H1 (cell line): Measurements from ENCODE around the gene KCNJ18. TPM values are rescaled to one million over a fixed set of nuclear protein-coding genes. Genes with fewer than 3 reads are reported as not detected.
"Not testable (repeated sequence)": the region's sequence is repeated elsewhere in the genome, so short reads cannot be mapped to it uniquely, and the experiment has no call there.

Experiments used
- CTCF ChIA-PET: fragments of 300-600 bp; sonication (Branson Sonifier 250); formaldehyde crosslinking; loops from one replicate; lab custom pipeline; 2021; ENCODE audit not compliant: partially characterized antibody; lab: Charles Lee
- POLR2A ChIA-PET: fragments of 300-600 bp; sonication (Branson Sonifier 250); formaldehyde crosslinking; loops from one replicate; lab custom pipeline; 2021; ENCODE audit warnings: inconsistent platforms; ENCODE audit not compliant: partially characterized antibody; lab: Charles Lee
- DNase-seq, 2 experiments: peaks; one replicate each; pipeline versions ENCODE4 v3.0.0 to v3.0.0-alpha.2; 2010 to 2022; ENCODE audit warnings: low spot score in 2 of 2, low read depth in 1 of 2, mixed read lengths in 1 of 2
- FAIRE-seq: peaks from 2 replicates; lab custom pipeline; 2011; peaks lifted over from hg19 to GRCh38; lab: Jason Lieb, UNC
- H2AFZ ChIP-seq: 2 replicates; pipeline ENCODE4 v1.8.1; 2012; ENCODE audit warnings: low read length, inconsistent platforms
- H2AK5ac ChIP-seq: 2 replicates; pipeline ENCODE4 v1.6.1; 2013; ENCODE audit warnings: low read depth, low read length
- H2BK120ac ChIP-seq: replicated peaks from 2 replicates; pipeline ENCODE3; 2013; ENCODE audit warnings: low read depth, low read length, inconsistent platforms
- H2BK12ac ChIP-seq: 2 replicates; pipeline ENCODE4 v1.6.1; 2013; ENCODE audit warnings: low read depth, low read length
- H2BK15ac ChIP-seq: 2 replicates; pipeline ENCODE4 v1.6.1; 2013; ENCODE audit warnings: low read length
- H2BK20ac ChIP-seq: 2 replicates; pipeline ENCODE4 v1.6.1; 2013; ENCODE audit warnings: low read length
- H2BK5ac ChIP-seq: 2 replicates; pipeline ENCODE4 v1.6.1; 2013; ENCODE audit warnings: low read depth, low read length
- H3K14ac ChIP-seq: 2 replicates; pipeline ENCODE4 v1.6.1; 2013; ENCODE audit warnings: inconsistent platforms; ENCODE audit not compliant: insufficient read length
- H3K18ac ChIP-seq: 2 replicates; pipeline ENCODE4 v1.6.1; 2013; ENCODE audit warnings: low read length; ENCODE audit errors: extremely low read depth
- H3K23ac ChIP-seq: 2 replicates; pipeline ENCODE4 v1.6.1; 2013; ENCODE audit warnings: inconsistent platforms; ENCODE audit not compliant: insufficient read length
- H3K23me2 ChIP-seq: 2 replicates; pipeline ENCODE4 v1.6.1; 2013; ENCODE audit warnings: low read depth, low read length
- H3K27ac ChIP-seq: 2 replicates; pipeline ENCODE4 v1.6.1; 2011; ENCODE audit warnings: low read depth, low read length, inconsistent platforms
- H3K27me3 ChIP-seq, 4 experiments: replicated peaks in 1 of 4; 1 replicate in 1 of 4; 2 replicates in 3 of 4; pipeline versions ENCODE4 v1.6.1 to v1.8.1; 2011 to 2013; ENCODE audit warnings: low read length in 3 of 4, mild to moderate bottlenecking in 3 of 4, inconsistent platforms in 2 of 4, mixed read lengths in 2 of 4, moderate library complexity in 1 of 4; ENCODE audit not compliant: control insufficient read depth in 3 of 4, insufficient read depth in 3 of 4; ENCODE audit errors: extremely low read depth in 1 of 4
- H3K36me3 ChIP-seq, 4 experiments: 2 replicates each; pipeline versions ENCODE4 v1.6.1 to v1.8.1; 2011 to 2013; ENCODE audit warnings: mild to moderate bottlenecking in 4 of 4, low read length in 3 of 4, moderate library complexity in 2 of 4, control low read depth in 1 of 4, inconsistent platforms in 1 of 4; ENCODE audit not compliant: insufficient read depth in 4 of 4, control insufficient read depth in 2 of 4
- H3K4ac ChIP-seq: replicated peaks from 2 replicates; pipeline ENCODE3; 2013; ENCODE audit warnings: low read length, low read depth, mixed read lengths, inconsistent platforms; ENCODE audit not compliant: insufficient read length
- H3K4me1 ChIP-seq, 4 experiments: replicated peaks in 1 of 4; 1 replicate in 1 of 4; 2 replicates in 3 of 4; pipeline versions ENCODE4 v1.6.1 to v1.8.1; 2011 to 2013; ENCODE audit warnings: low read length in 3 of 4, inconsistent platforms in 2 of 4, mixed read lengths in 1 of 4; ENCODE audit not compliant: insufficient read depth in 4 of 4, control insufficient read depth in 3 of 4
- H3K4me2 ChIP-seq, 2 experiments: 2 replicates each; pipeline versions ENCODE4 v1.6.1 to v1.8.1; 2011 to 2013; ENCODE audit warnings: low read depth in 2 of 2, low read length in 2 of 2, control low read depth in 1 of 2, inconsistent platforms in 1 of 2, mild to moderate bottlenecking in 1 of 2; ENCODE audit not compliant: insufficient read depth in 1 of 2
- H3K4me3 ChIP-seq, 4 experiments: fragments of 200-600, 300-600 bp in 1 of 4; sonication (generic), shearing (Covaris generic), sonication (Bioruptor Twin) in 1 of 4; 2 replicates each; pipeline versions ENCODE4 v1.5.1 to v1.8.1; 2011 to 2016; ENCODE audit warnings: low read length in 4 of 4, low read depth in 3 of 4, control low read depth in 2 of 4, inconsistent platforms in 2 of 4, mild to moderate bottlenecking in 2 of 4, mixed read lengths in 1 of 4, moderate library complexity in 1 of 4; ENCODE audit not compliant: insufficient read depth in 2 of 4; ENCODE audit errors: extremely low read depth in 1 of 4
- H3K56ac ChIP-seq: replicated peaks from 2 replicates; pipeline ENCODE3; 2013; ENCODE audit warnings: low read depth, mild to moderate bottlenecking, mixed read lengths, low read length, inconsistent platforms; ENCODE audit not compliant: insufficient read length
- H3K79me1 ChIP-seq: 2 replicates; pipeline ENCODE4 v1.6.1; 2013; ENCODE audit warnings: low read depth, low read length, control low read depth
- H3K79me2 ChIP-seq, 2 experiments: 2 replicates each; pipeline versions ENCODE4 v1.6.1 to v1.8.1; 2012 to 2013; ENCODE audit warnings: low read length in 2 of 2, mild to moderate bottlenecking in 2 of 2, inconsistent platforms in 1 of 2; ENCODE audit not compliant: insufficient read depth in 2 of 2, control insufficient read depth in 1 of 2
- H3K9ac ChIP-seq, 4 experiments: replicated peaks in 1 of 4; 1 replicate in 1 of 4; 2 replicates in 3 of 4; pipeline versions ENCODE4 v1.6.1 to v1.8.1; 2011 to 2013; ENCODE audit warnings: low read depth in 3 of 4, low read length in 3 of 4, control low read depth in 2 of 4, mild to moderate bottlenecking in 2 of 4, moderate library complexity in 2 of 4, inconsistent platforms in 1 of 4; ENCODE audit errors: extremely low read depth in 1 of 4
- H3K9me3 ChIP-seq, 2 experiments: 2 replicates each; pipeline versions ENCODE4 v1.6.1 to v1.8.1; 2012 to 2013; ENCODE audit warnings: mild to moderate bottlenecking in 2 of 2, moderate library complexity in 2 of 2, control low read depth in 1 of 2, inconsistent platforms in 1 of 2, low read depth in 1 of 2, low read length in 1 of 2, mixed read lengths in 1 of 2; ENCODE audit not compliant: insufficient read depth in 2 of 2
- H4K20me1 ChIP-seq, 2 experiments: replicated peaks in 1 of 2; 2 replicates each; pipeline versions ENCODE3 to v1.8.1; 2011 to 2013; ENCODE audit warnings: inconsistent platforms in 2 of 2, low read length in 2 of 2, mild to moderate bottlenecking in 1 of 2; ENCODE audit not compliant: insufficient read depth in 2 of 2, control insufficient read depth in 1 of 2
- H4K5ac ChIP-seq: 2 replicates; pipeline ENCODE4 v1.6.1; 2013; ENCODE audit warnings: low read length, low read depth, mixed read lengths, inconsistent platforms; ENCODE audit not compliant: insufficient read length
- H4K8ac ChIP-seq: 2 replicates; pipeline ENCODE4 v1.8.0; 2013; ENCODE audit warnings: mild to moderate bottlenecking, moderate library complexity, low read length, inconsistent platforms; ENCODE audit not compliant: insufficient read depth; ENCODE audit errors: extremely low read depth
- H4K91ac ChIP-seq: replicated peaks from 2 replicates; pipeline ENCODE3; 2013; ENCODE audit warnings: low read length, mixed read lengths, inconsistent platforms; ENCODE audit not compliant: insufficient read length
- WGBS, 2 experiments: shearing (Covaris generic) in 1 of 2; methylation state at CpG; one replicate each; pipeline versions ENCODE4 v1.1.6 to v1.1.7; 2013 to 2015; ENCODE audit warnings: low lambda C conversion rate in 2 of 2, mixed read lengths in 2 of 2, inconsistent platforms in 1 of 2, low coverage in 1 of 2, missing lambda C conversion rate in 1 of 2; ENCODE audit not compliant: insufficient replicate concordance in 2 of 2, insufficient coverage in 1 of 2, insufficient read length in 1 of 2; ENCODE audit errors: extremely low coverage in 1 of 2, missing lambda C conversion rate in 1 of 2; 5-methylcytosine and 5-hydroxymethylcytosine counted together
- polyA plus RNA-seq, 7 experiments: library from polyadenylated mRNA; depleted of rRNA in 3 of 7; stranded (reverse) in 5 of 7; unstranded in 2 of 7; fragments of >200 nt in 5 of 7; fragments of 200-250 nt in 2 of 7; gene quantifications; 1 replicate in 5 of 7; 2 replicates in 1 of 7; 4 replicates in 1 of 7; pipeline versions ENCODE4 v1.2.1 to v1.2.3, GENCODE V29; 2011 to 2013; ENCODE audit warnings: missing spikeins in 2 of 7, mixed read lengths in 2 of 7
- total RNA-seq: library from RNA; stranded (reverse); fragmentation: NEBNext Ultra II Directional; extraction: Animal tissue kit (Norgen Biotek cat#: 25700); gene quantifications from 2 replicates; pipeline ENCODE4 v1.2.1, GENCODE V29; 2021

KCNJ18 gene
- total and polyA plus RNA-seq, 2 of the 8 experiments (the other 6 are each of a cell fraction or from before 2014, with no cell fraction given): not detected

GRCh38 chr17:21741520-21741919 lies 49.2 kb downstream of the KCNJ18 start:
- H2BK12ac ChIP-seq, H3K9ac ChIP-seq, H2BK120ac ChIP-seq, H3K4ac ChIP-seq, H3K14ac ChIP-seq, FAIRE-seq, H2AFZ ChIP-seq, H2BK20ac ChIP-seq, H2AK5ac ChIP-seq, H4K5ac ChIP-seq, H3K79me1 ChIP-seq, H3K23me2 ChIP-seq, H4K8ac ChIP-seq, H3K36me3 ChIP-seq, CTCF ChIA-PET, DNase-seq, H2BK15ac ChIP-seq, H3K4me3 ChIP-seq, H2BK5ac ChIP-seq, H3K4me2 ChIP-seq, H3K27ac ChIP-seq, H3K4me1 ChIP-seq, H3K27me3 ChIP-seq, H3K23ac ChIP-seq, H3K56ac ChIP-seq, H4K91ac ChIP-seq, H3K18ac ChIP-seq, H4K20me1 ChIP-seq, H3K79me2 ChIP-seq, POLR2A ChIA-PET: not testable (repeated sequence)
- H3K9me3 ChIP-seq: peaks cover 7 to 47% of the 10 kb centered on the region in 2 experiments; a peak in 2 of 4 replicates
- no CpG with 5 or more reads among the region's 6 CpGs for WGBS, 2 experiments
